ENCODE measurements around the gene TNPO1.

Gene TNPO1

DNA sequence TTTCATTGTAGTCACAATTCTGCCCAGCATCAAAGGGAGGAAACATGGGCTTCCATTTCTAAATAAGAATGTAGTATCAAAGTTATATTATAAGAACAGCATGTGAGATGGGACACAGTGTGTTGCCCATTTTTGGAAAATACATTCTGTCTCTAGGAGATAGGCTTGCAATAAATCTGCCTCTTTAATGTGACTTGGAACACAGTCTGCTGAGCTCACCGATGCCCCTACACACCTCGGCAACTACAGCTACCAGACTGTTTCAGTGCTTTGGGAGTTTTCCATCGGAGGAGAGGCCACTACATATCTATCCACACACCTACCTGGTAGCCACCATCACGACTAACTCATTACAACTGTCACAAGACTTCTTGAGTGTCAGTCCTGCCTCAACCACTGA lies 120.4 kb downstream of the TNPO1 start:
- DNase-seq = no peak

- DNase-seq = no peak
Measured at GRCh38 chr5:72937517-72938061, 121.1 kb downstream of the TNPO1 start.

DNA sequence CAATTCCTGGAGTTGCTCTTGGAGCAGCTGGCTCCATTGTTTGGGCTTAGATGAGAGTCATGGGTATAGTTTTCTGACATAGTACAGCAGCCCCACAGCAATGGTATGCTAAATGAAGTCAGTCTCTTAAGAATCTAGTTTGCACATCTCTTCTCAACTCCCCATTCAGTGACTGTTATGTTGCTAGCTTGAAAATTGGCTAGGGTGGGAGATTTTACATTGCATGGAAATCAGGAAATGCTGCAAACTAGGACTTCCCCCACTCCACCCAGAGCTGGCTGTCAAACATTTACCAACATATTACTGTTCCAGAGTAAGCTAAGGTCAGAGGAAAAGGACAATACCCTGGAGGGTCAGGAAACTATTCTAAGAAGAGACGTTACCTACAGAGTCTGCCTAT lies 121.7 kb downstream of the TNPO1 start:
- no peak for DNase-seq

DNA sequence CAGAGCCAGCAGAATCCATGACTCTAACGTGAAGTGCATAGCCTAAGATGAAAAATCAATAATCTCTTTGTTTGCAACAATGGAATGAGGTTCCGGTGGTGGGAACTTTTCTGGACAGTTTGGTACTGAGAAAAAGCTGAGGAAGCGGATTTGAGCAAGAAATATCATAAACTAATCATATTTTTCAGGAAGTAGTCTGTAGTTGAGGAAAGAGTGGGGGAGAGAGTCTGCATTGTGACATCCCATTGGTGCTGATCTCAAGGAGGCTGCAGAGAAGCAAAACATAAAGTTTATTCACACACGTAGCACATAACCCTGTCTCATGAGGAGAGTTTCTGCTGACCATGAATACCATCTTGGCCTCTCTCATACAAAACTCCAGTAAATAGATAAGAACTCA lies 123.6 kb downstream of the TNPO1 start:
- no peak for DNase-seq

DNA sequence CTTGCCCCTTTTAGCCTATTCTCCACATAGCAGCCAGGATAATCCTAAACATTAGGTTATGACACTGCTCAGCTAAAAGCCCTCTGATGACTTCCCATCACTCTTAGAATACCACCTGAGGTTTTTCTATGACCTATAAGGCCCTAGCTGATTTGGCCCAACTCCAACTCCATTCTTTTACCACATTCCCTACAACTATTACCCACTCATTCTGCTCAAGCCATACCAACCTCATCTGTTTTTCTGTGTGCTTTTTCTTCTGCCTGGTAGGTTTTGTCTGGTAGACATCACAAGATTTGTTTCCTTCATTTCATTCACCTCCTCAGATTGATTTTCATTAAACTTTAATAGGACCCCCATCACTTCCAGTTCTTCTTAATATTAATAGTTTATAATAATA lies 126.8 kb downstream of the TNPO1 start:
- DNase-seq = no peak

DNA sequence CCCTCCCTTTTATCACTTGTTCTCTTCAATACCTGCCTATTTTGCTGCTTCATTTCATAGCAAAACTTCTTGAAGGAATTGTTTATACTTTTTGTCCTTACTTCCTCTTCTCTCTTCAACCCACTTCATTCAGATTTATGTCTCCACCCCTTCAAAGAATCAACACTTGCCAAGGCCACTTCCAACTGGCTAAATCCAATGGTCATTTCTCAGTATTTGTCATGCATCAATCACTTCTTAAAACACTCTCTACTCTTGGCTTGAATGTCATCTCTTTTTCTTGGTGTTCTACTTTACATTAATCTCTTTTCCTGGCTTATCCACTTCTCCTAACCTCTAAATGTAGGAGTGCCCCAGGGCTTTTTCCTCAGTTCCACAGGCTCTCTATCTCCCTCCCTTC lies 131.0 kb downstream of the TNPO1 start:
- DNase-seq = no peak

- DNase-seq = no peak
Measured at GRCh38 chr5:72949481-72949880, 133.0 kb downstream of the TNPO1 start.

DNA sequence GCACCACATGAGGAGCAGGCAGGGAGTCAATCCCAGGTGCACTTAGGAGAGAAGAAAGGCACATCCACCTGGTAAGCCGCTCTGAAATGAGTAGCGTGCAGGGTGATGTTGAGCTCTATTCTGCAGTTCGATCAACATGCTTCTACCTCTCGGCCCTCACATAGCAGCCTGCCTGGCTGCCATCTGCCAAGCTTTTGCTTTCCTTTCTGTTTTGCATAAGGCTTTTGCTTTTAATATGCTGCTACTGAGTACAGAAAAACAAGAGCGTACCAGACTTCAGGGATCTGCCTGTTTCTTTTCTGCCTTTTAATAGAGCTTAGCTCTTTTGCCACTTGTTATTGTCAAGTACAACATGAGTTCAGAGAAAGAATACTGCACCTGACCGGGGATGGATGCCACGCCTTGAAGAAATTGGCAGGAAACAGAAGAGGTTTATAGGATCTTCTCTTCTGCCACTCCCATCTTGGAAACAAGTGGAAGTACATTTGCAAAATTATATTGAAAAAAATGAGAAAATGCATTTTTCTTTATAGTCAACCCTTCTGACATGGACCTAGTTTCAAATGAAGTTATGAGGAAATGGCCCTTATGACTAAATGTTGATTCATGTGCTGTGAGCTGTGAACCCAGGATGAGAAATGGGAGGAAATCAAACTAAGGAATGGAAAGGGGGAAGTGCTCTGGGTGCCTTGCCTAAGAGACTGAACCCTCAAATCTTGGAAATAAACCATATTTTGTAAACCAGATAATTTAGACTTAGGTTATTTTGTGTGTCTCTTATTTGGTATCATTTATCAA lies 135.4 kb downstream of the TNPO1 start:
- DNase-seq = no peak

DNA sequence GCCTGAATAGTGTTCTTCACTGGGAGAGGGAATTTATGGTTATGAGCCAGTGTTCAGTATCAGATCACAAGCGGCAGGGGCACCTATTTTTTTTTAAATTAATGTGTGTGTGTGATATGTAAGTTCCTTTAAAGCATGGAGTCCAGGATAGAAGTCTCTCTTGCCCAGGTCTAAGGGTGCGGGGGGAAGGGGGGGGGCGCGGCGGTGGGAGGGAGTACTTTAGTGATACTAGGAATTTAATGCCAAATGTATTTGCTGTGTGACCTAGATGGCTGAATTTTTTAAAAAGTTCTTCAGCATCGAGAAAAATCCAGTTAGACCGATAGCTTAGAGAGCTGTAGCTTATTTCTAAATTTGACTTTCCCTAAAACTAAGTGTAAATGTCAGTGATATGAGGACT lies 137.9 kb downstream of the TNPO1 start:
- DNase-seq = no peak

GRCh38 chr5:72955143-72955767 lies 138.8 kb downstream of the TNPO1 start:
- no peak for DNase-seq

DNA sequence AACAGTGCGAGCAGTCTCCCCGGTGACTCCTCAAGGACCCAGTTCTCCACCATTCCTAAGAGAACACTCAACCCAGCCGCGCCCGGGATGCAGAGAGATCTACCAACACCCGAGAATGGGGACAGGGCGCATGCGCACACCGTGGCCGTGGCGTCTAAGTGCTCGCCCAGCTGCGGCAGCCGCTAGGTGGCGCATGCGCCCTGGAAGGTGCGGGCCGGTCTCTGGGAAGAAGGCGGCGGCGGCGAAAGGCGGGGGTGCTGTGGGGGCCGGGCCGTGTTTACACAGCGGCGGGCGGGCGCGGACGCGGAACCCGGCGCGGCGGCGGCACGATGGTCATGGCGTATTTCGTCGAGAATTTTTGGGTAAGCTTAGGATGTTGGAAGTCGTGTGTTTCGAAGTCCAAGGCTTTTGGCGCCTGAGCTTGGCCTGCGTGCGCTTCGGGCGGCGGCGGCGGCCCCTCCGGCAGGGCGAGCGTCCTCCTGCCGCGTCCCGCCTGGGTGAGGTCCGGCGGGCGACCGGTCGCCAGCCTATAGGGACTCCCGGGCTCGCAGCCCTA lies 139.4 kb downstream of the TNPO1 start, which contains the start of gene FCHO2:
TSS of gene FCHO2 (plus strand) at position 274 of the 556 bp plus-strand sequence. CDS start at position 330, 56 bp downstream.
- peak; percentile 89 to 96 (median 92) for DNase-seq

GRCh38 chr5:72956324-72957140 lies 140.1 kb downstream of the TNPO1 start:
- peak in 1 of 4 experiments; percentile 3 for DNase-seq

DNA sequence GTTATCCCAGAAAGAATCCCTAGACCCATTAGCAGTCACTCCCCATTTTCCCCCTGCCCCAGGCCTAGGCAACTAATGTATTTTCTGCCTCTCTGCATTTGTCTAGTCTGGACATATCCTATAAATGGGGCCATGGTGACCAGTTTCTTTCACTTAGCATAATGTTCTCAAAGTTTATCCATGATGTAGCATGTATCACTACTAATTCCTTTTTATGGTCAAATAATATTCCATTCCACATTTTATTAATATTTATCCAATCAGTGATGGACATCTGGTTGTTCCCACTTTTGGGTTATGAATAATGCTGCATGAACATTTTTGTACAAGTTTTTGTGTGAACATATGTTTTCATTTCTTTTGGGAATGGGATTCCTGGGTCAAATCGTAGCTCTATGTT lies 140.9 kb downstream of the TNPO1 start:
- DNase-seq = no peak

DNA sequence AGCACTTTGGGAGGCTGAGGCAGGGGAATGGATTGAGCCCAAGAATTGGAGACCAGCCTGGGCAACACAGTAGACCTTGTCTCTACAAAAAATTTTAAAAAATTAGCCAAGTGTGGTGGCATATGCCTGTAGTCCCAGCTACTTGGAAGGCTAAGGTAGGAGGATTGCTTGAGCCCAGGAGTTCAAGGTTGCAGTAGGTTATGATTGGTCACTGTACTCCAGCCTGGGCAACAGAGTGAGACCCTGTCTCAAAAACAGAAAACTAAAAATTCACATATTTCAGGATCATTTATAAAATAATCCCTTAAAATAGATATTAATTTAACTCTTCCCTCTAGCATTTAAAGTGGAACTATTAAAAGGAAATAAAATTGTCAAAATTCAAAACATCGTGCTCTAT lies 142.8 kb downstream of the TNPO1 start:
- DNase-seq = no peak
